RCC 7860 (cell line): Measurements from ENCODE around the gene H2BK1.

Source experiments
- DNase-seq: peaks from one replicate; pipeline ENCODE4 v3.0.0-alpha.2; 2015; ENCODE audit warnings: low spot score
- FAIRE-seq: peaks from 2 replicates; lab custom pipeline; 2012; peaks lifted over from hg19 to GRCh38; lab: Jason Lieb, UNC

The H2BK1 gene

DNA sequence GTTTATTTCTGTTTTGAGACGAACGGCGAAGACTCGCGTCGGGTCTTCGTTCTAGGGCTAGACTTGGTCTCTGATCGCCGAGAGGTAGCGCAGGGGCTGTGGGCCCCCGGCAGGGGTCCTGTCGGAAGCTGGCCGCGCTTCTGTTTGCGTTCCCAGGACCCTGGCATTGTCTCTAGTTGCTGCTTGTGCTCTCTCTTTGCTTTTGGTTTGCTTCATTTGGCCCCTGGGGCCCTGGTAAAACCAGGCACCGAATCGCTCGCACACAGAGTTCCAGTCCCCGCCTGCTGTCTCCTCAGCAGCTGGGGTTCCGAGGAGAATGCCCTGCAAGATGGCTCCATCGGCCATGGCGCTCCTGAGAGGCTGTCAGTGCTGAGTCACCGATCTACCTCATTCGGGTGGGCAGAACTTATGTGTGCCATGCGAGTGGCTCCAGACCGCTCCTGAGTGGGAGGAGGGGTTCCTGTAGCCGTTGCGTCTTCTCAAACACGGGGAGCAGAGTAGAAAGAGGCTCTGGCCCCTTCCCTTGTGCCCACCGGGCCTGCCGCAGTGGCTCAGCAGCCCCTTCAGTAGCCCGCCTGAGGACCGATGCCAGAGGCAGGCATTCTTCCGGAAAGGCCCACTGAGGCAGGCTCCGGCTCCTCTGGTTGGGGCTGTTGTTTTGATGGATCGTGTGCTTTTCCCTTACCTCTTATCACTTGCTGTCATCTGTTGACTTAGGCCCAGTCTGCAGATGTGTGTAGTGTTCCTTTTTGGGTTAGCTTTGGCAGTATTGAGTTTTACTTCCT lies 22.8 kb upstream of the H2BK1 start:
- FAIRE-seq (peak; percentile 22), DNase-seq (peak; percentile 84)

DNA sequence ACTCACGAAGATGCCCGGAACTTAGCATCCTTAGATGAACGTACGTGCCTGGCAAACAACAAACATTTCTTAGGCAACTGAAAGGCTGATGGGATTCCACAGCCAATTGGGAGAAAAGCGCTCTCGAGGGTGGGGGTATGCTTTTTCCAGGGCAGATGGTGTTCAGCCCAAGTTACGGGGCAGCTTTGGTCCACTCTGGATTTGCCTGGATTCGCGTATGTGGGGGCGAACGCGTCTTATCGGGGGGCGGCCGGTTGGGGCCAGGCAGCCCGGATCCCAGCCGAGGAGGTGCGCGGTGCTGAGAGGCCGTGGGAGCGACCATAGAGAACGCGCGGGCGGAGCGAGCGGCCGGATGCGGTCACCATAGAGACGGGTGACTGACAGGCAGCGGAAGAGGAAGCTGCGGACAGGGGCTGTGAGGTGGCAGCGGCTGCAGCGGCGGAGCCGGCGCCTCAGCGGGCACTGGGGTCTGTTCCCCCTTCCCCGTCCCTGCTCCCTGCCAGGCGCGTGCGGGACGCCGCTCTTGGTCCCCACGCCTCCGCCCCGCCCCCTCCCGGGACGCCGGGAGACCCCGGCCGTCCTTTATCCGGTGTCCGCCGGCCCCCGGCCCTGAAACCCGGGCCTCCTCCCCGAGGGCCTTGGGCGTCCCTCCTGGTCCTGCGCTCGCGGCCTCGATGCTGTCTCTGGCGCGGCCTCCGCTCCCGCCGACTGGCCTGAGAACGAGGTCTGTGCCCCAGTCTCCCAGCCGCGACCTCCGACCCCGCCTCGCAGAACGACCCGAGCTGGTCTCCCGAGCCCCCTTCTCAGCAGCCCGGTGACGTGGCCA lies 22.0 kb upstream of the H2BK1 start, which contains the start of gene CHPF2:
TSS of gene CHPF2 (plus strand) at position 393 of the 826 bp plus-strand sequence. CDS start 1,529 bp downstream, outside the sequence.
- peak; percentile 81 for DNase-seq
- FAIRE-seq, result no peak

DNA sequence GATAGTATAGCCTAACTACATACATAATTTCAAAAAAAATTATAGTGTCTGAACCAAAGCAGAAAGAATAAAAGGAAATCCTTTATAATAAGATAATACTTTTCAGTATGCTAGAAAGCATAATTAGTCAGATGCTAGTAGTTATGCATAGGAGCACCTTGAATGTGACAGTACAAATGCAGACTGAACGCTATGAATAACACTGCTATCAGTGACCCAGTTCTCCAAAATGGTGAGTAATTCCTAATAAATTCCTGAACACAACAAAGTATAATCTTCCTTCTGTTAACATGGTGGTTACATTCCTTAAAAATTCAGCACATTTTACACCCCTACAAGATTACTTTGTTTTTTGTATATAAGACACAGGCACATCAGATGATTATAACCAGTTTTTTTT lies 20.8 kb upstream of the H2BK1 start:
- FAIRE-seq (no peak), DNase-seq (no peak)

DNA sequence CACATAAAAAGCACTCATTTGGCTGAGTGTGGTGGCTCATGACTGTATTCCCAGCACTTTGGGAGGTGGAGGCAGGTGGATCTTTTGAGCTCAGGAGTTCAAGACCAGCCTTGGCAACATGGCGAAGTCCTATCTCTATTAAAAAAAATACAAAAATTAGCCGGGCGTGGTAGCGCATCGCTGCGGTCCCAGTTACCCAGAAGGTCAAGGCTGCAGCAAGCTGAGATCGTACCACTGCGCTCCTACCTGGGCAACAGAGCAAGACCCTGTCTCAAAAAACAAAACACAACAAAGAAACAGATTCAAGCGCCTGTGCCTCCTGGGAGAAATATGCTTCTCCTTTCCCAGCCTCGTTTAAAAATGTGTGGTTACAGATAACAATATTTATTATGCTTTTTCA lies 19.0 kb upstream of the H2BK1 start:
- no peak for DNase-seq
- FAIRE-seq, result no peak

DNA sequence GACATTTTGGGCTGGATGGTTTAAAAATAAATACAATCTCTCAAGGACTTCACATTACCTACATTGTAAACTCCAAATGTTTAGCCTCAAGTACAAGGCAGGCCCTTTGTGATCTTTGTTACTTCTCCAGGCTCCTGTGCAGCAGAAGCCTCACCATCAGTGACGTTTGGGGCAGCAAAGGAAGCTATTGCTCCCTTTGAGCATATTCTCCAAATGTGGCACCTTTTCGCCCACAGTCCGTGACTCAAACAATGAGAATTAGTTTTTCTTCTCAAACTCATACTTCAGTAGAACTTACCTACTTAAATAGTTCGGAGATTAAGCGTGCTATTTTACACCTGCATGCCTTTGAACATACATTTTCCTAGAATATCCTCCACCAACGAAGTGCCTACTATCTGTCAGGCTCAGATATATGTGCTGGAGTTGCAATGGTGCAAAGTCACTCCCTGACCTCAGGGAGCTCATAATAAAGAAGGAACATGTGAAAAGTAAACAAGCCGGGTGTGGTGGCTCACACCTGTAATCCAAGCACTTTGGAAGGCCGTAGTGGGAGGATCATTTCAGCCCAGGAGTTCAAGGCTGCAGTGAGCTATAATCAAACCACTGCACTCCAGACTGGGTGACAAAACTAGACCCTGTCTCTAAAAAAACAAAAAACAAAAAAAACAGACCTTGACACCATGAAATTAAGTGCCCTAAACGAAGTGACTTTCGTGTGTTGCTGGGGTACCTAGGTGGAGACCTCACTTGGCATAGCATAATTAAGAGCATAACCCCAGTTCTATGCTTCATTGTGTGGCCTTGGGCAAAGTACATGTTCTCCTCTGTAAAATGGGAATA lies 18.0 kb upstream of the H2BK1 start:
- no peak for DNase-seq
- FAIRE-seq, result no peak

DNA sequence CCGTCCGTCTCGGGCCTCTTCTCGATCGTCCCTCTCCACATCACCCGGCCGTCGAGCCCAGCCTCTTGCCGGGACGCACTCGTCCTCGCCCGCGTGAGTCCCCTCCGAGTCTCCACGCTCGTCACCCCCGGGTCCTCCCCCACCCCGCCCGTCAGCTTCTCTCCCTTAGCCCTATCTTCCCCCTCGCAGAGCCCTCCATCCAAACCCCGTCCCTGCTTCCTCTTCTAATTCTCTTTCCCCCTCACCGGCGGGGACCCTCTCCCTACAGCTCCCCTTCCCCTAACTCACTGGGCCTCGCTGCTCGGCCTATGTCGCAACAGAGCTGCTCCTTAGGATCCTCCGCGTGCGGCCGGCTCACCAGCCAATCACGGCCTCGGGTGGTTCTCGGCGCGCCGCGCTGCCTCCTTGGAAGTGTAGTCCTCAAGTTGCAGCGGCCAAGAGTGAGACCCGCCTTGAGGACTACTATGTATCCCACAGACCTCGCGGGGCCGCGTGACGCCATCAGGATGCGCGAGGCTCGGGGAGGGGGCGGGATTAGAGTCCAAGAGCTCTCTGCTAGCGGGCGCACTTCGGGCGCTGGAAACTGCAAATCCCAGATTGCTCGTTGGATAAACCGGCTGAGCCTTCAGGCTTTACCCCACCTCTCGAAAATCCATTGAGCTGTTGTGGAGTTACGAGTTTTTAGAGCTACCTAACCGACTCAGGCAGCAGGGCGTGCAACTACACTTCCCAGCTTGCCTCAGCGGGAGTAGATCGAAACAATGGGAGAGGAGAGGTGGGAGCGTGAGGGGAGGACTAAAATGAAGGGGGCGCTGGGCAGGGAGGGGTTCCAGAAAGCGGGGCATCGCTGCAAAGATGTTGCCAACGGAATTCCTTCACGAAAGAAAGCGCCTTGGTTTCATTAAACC lies 16.8 kb upstream of the H2BK1 start, which contains the start of gene ABCF2:
TSS of gene ABCF2 (minus strand) at position 331 of the 908 bp plus-strand sequence. CDS start 747 bp downstream, outside the sequence.
- FAIRE-seq, result peak; percentile 87
- peak; percentile 94 for DNase-seq

DNA sequence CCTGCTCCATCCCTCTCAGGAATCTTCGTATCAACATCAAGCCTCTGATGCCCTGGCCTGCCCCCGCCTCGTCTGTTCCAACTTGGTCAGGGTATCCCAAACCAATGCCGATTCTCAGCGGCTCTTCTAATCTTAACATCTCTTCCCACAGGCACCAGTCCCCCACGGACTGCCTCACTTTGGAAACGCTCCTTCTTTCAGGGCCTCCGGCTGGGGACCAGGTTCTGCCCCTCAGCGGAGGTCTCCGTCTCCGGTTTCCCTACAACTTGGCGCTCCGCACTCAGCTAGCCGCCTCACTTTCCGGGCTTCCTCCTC lies 16.2 kb upstream of the H2BK1 start:
- no peak for DNase-seq
- FAIRE-seq, result no peak

DNA sequence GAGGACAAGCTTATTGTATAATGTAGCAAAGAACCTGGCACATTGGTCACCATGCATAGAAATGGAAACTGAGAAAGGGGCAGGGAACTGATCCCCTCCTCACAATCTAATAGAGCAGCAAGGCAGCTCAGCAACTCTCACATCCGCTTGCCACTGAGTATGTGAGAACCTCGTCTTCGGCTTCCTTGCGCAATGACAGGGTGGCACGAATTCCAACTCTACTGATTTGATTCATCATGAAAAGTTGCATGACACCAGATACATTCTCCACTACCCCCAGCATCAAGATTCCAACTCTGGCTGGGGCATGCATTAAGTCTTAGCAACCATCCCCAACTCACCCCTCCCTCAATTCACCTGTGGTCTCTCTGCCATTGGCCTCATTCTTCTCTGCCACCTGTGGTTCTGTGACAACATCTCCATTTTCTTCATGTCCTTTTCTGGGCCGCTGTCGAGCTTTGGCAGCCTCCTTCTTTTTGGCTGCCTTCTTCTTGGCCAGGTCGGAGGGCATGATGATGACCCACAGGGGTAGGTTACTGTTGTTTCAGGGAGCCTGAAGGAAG lies 15.7 kb upstream of the H2BK1 start:
- DNase-seq, result no peak
- FAIRE-seq, result no peak

DNA sequence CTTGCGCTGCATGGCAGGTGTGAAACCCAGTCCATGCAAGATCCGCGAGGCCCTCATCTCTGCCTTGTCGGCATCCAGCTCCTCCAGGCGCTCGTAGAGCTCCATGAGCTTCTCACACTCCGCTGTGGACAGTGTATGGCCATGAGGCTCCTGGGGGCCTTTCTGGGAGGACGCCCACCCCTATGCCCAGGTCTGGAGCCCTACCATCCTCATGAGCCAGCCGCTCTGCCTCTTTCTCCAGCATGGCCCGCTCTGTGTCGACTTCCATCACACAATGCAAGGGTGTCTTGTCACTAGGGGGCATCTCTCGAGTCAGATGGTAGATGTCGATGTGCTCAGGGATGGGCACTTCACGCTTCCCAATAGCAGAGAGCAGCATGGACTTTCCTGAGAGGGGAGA lies 13.4 kb upstream of the H2BK1 start:
- no peak for FAIRE-seq
- no peak for DNase-seq

DNA sequence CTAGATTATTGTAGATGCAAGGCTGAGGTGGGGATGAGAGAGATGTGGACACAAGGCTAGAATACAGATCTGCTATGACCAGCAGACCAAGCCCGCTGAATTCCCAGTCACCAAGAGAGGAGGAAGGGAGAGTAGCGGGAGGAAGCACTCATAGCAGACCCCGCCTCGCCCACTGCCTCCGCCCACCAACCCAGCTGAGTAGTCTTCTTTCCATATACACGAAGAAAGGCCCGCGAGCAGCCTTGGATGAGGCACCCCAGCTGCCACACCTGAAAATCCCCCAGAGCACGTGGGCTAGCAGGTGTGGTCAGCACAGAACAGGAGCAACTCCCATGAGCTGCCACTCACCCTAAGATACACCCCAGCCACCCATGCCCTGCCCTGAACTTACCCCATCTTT lies 7.9 kb upstream of the H2BK1 start:
- no peak for FAIRE-seq
- DNase-seq, result no peak

DNA sequence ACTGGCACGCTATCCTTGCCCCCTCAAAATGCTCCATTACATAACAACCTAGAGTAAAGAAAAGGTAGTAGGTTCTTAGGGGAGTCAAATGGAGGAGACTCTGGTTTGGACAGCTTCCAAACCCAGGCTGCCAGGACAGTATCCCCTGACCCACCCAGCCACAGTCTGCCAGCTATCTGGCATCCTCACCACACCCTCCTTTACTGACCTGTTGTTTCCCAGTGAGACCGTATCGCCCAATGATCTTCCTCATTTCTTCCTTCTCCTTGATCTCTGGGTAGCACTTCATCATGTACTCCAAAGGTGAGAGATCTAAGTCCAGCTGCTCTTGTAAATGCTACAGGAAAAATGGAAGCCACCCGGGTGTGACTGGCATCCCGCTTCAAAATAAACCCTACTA lies 5.1 kb upstream of the H2BK1 start:
- no peak for DNase-seq
- no peak for FAIRE-seq

DNA sequence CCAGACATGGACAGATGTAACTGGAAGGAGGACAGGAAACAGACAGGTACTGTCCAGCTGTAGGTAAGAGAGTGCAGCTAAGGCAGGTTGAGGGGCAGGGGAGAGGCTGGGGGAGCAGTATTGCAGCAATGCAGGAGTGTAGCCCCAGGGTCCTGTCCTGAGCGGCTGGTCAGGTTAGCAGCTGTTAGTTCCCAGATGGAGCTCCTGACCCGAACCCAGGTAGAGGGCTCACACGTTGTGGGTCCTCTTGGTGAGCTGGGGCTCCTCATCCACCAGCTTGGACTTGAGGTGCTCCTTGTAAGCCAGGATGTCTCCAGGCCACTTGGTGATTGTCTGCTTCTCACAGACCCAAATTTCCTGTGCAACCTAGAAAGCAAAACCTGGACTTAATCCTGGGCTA lies 3.5 kb upstream of the H2BK1 start:
- DNase-seq (no peak), FAIRE-seq (no peak)

DNA sequence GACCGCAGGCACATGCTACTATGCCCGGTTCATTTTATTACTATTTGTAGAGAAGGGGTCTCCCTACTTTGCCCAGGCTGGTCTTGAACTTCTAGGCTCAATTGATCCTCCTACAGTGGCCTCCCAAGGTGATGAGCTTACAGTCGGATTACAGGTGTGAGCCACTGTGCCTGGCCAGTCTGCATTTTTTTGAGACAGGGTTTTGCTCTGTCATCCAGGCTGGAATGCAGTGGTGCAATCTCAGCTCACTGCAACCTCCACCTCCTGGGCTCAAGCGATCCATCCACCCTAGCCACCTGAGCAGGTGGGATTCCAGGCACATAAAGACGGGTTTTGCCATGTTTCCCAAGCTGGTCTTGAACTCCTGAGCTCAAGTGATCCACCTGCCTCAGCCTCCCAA lies 2.3 kb upstream of the H2BK1 start:
- DNase-seq (no peak), FAIRE-seq (no peak)

DNA sequence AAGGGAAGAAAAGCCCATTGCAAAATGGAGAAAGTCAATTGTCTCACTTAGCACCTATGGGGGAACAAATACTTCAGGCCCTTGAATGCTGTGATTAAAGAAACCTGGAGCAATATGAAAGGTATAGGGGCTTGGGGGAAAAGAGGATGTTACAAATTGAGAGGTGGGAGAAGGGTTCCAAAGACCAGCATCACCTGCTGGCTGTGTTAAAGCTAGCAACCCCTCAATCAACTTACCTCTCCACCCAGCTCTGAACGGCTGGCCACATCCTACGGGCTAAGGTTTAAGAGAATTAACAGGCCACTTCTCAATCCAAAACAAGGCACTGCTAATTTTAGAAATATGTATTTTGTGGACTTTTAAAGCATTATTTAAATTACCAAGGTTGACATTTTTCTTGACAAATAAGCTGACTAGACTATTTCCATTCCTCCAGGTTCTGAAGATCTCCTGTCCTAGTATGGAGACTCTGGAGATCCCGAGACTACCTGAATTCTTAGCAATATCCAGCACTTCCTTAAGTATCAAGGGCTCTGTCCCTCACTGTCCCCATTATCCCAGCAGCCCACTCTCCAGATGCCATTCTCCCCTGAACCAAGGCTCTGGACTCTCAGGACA lies 976 bp upstream of the H2BK1 start:
- no peak for DNase-seq
- no peak for FAIRE-seq

DNA sequence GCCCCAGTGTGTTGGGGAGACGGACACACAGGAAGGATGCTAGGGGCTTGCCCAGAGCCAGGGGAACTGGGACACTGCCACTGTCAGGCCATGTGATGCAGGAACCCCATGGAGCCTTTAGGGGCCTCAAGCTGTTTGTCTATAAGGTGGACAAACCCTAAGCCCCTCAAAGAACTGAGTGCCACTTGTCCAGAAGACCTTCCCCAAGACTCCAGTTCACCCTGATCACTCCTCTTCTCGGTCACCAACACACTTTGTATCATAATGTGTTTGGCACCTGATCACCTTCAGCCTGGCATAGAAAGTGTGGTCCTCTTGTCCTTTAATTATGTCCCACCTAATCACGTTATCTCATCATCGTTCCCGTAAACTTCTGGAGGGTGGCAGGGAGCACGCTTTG lies 700 bp downstream of the H2BK1 start:
- DNase-seq, result no peak
- no peak for FAIRE-seq

DNA sequence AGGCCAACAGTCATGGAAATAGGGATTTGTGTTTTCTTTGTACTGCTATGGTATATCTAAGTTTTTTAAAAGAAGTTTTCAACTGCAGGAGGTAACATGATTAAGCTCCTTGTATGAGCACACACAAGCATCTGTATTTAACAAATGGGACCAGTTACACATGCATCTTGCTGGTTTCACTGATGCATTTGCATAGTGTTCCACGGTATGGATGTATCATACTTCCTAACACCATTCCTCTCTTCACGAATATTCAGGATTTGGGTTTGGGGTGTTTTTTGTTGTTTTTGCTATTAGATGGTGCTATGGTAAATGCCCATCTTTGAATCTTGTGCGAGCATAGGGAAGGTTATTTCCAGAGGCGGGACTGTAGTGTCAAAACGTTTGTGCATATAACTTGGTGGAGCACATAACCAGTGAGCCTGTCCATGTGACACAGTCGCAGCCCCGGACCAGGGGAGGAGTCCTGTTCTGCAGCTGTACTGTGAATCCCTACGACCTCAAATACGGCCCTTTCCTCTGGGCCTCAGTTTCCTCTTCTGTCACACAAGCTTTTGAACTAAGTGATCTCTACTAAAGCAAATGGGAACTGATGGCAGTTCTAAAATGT lies 1.9 kb downstream of the H2BK1 start:
- DNase-seq (no peak), FAIRE-seq (no peak)

DNA sequence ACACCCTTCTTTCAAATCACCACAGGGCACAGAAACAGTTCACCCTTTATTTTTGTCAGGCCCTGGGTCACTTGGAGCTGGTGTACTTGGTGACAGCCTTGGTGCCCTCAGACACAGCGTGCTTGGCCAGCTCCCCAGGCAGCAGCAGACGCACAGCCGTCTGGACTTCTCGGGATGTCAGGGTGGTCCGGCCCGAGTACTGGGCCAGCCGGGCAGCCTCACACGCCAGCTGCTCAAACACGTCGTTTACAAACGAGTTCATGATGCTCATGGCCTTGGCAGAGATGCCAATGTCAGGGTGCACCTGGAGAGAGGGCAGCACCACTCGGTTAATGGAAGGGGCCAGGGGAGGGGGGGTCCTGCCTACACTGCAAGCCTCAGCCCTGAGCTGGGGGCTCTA lies 2.5 kb downstream of the H2BK1 start:
- DNase-seq (no peak), FAIRE-seq (no peak)

DNA sequence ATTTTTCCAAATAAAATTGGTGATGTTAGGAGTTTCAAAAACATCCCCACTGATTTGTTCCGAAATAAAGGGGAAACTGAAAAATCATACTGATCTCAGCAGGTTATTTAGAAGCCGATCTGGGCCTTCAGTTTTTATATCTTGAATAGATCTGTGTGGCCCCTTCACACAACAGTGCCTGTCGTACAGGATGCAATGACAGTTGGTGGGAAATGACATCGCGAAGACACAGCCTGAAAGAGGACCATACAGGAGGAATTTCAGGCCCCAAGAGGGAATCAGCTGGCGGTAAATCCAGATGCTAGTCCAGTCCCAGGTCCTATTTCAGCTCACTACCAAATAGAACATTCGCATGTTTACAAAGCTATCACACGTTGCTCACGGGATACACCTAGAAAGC lies 3.0 kb downstream of the H2BK1 start:
- FAIRE-seq, result no peak
- no peak for DNase-seq

DNA sequence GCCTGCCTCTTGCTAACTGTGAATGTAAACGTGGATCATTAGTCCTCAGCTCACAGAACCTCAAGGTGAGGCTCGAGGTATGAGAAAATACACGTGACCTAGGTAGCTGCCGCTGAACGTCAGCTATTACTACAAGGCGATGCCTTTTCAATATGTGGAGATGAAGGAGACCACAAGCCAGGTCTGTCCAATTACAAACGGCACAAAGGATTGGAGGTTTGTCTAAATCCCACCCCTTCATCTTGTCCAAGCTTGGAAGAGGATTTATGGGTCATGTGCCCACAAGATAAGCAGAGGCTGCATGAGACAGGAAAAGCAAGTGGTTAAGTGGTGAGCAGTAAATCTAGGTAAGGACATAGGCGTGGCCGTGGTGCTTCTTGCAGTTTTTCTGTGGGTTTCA lies 3.4 kb downstream of the H2BK1 start:
- no peak for FAIRE-seq
- no peak for DNase-seq
